ENCODE measurements around the gene HTT. TPM values are rescaled to one million over a fixed set of nuclear protein-coding genes. Genes with fewer than 3 reads are reported as not detected.

Gene HTT
- total and polyA plus RNA-seq, 2 of the 13 experiments (the other 11 are each of a cell fraction or from before 2014, with no cell fraction given), result 17.5 to 19.5 TPM

DNA sequence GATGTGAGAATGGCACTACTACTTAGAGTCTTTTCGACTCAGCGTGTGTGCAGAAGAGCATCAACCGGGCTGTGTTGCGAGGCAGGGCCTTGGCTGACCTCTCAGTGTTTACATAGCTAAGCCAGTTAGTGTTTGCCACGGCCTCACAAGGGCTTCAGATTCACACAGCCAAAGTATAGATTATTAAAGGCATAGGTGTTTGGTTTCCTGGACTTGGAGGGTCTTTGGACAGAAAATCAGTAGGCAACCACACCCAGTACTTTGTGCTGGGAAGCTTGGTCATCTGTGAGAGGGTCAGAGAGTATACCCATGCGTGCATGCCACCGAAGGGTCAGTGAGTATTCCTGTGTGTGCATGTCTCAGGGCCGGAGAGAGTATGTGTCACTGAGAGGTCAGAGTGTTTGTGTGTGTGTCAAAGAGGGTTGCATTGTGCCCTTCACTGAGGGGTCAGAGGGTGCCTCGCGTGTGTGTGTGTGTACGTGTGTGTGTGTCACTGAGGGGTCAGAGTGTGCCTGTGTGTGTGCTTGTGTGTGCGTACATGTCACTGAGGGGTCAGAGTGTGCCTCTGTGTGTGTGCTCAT, 104.7 kb downstream of the HTT start (continued):
- TF ChIP-seq, protein P1, sequence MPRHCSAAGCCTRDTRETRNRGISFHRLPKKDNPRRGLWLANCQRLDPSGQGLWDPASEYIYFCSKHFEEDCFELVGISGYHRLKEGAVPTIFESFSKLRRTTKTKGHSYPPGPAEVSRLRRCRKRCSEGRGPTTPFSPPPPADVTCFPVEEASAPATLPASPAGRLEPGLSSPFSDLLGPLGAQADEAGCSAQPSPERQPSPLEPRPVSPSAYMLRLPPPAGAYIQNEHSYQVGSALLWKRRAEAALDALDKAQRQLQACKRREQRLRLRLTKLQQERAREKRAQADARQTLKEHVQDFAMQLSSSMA (CRISPR knock-in tag; IDR thresholded peaks at IDR 0.05), result no peak
- TF ChIP-seq ZBTB3 (CRISPR knock-in tag; IDR thresholded peaks at IDR 0.05; ENCODE audit: borderline replicate concordance, low read depth), result no peak
- no peak for TF ChIP-seq FLYWCH1 (CRISPR knock-in tag; IDR thresholded peaks at IDR 0.05)
- TF ChIP-seq GATAD1 (CRISPR knock-in tag; IDR thresholded peaks at IDR 0.05), result no peak
- TF ChIP-seq ZNF468 (CRISPR knock-in tag; IDR thresholded peaks at IDR 0.05), result no peak
- no peak for TF ChIP-seq IRX3 (CRISPR knock-in tag; IDR thresholded peaks at IDR 0.05; ENCODE audit: borderline replicate concordance, low read depth)
- TF ChIP-seq, protein P2, sequence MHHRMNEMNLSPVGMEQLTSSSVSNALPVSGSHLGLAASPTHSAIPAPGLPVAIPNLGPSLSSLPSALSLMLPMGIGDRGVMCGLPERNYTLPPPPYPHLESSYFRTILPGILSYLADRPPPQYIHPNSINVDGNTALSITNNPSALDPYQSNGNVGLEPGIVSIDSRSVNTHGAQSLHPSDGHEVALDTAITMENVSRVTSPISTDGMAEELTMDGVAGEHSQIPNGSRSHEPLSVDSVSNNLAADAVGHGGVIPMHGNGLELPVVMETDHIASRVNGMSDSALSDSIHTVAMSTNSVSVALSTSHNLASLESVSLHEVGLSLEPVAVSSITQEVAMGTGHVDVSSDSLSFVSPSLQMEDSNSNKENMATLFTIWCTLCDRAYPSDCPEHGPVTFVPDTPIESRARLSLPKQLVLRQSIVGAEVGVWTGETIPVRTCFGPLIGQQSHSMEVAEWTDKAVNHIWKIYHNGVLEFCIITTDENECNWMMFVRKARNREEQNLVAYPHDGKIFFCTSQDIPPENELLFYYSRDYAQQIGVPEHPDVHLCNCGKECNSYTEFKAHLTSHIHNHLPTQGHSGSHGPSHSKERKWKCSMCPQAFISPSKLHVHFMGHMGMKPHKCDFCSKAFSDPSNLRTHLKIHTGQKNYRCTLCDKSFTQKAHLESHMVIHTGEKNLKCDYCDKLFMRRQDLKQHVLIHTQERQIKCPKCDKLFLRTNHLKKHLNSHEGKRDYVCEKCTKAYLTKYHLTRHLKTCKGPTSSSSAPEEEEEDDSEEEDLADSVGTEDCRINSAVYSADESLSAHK (CRISPR knock-in tag; IDR thresholded peaks at IDR 0.05; ENCODE audit: borderline replicate concordance), result no peak
- TF ChIP-seq ZSCAN21 (CRISPR knock-in tag; IDR thresholded peaks at IDR 0.05; ENCODE audit: borderline replicate concordance), result no peak
- TF ChIP-seq ZNF788 (CRISPR knock-in tag; IDR thresholded peaks at IDR 0.05; ENCODE audit: borderline replicate concordance), result no peak
- TF ChIP-seq ZNF761 (CRISPR knock-in tag; conservative IDR thresholded peaks at IDR 0.05), result no peak
- no peak for TF ChIP-seq PHF21A (CRISPR knock-in tag; IDR thresholded peaks at IDR 0.05)
- no peak for TF ChIP-seq CBX5 (CRISPR knock-in tag; IDR thresholded peaks at IDR 0.05; ENCODE audit: borderline replicate concordance)
- TF ChIP-seq, protein P3, sequence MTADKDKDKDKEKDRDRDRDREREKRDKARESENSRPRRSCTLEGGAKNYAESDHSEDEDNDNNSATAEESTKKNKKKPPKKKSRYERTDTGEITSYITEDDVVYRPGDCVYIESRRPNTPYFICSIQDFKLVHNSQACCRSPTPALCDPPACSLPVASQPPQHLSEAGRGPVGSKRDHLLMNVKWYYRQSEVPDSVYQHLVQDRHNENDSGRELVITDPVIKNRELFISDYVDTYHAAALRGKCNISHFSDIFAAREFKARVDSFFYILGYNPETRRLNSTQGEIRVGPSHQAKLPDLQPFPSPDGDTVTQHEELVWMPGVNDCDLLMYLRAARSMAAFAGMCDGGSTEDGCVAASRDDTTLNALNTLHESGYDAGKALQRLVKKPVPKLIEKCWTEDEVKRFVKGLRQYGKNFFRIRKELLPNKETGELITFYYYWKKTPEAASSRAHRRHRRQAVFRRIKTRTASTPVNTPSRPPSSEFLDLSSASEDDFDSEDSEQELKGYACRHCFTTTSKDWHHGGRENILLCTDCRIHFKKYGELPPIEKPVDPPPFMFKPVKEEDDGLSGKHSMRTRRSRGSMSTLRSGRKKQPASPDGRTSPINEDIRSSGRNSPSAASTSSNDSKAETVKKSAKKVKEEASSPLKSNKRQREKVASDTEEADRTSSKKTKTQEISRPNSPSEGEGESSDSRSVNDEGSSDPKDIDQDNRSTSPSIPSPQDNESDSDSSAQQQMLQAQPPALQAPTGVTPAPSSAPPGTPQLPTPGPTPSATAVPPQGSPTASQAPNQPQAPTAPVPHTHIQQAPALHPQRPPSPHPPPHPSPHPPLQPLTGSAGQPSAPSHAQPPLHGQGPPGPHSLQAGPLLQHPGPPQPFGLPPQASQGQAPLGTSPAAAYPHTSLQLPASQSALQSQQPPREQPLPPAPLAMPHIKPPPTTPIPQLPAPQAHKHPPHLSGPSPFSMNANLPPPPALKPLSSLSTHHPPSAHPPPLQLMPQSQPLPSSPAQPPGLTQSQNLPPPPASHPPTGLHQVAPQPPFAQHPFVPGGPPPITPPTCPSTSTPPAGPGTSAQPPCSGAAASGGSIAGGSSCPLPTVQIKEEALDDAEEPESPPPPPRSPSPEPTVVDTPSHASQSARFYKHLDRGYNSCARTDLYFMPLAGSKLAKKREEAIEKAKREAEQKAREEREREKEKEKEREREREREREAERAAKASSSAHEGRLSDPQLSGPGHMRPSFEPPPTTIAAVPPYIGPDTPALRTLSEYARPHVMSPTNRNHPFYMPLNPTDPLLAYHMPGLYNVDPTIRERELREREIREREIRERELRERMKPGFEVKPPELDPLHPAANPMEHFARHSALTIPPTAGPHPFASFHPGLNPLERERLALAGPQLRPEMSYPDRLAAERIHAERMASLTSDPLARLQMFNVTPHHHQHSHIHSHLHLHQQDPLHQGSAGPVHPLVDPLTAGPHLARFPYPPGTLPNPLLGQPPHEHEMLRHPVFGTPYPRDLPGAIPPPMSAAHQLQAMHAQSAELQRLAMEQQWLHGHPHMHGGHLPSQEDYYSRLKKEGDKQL (CRISPR knock-in tag; IDR thresholded peaks at IDR 0.05; ENCODE audit: low read depth), result no peak
- TF ChIP-seq ZNF101 (CRISPR knock-in tag; IDR thresholded peaks at IDR 0.05; ENCODE audit: borderline replicate concordance, low read depth), result no peak
- TF ChIP-seq KDM4B (CRISPR knock-in tag; IDR thresholded peaks at IDR 0.05), result no peak
- TF ChIP-seq ISX (CRISPR knock-in tag; conservative IDR thresholded peaks at IDR 0.05), result no peak
- no peak for TF ChIP-seq NFRKB (IDR thresholded peaks at IDR 0.05)
- TF ChIP-seq ZNF205 (CRISPR knock-in tag; IDR thresholded peaks at IDR 0.05), result peak; percentile 27; the same call in 1 of the 2 replicates
- TF ChIP-seq SMARCE1 (IDR thresholded peaks at IDR 0.05; ENCODE audit: borderline replicate concordance), result no peak
- no peak for TF ChIP-seq NFYC (CRISPR knock-in tag; IDR thresholded peaks at IDR 0.05)
- TF ChIP-seq EEA1 (CRISPR knock-in tag; IDR thresholded peaks at IDR 0.05; ENCODE audit: borderline replicate concordance), result 0 out of 2 replicates have a peak, but pooled peaks have one; percentile 35

Data from HepG2 (cell line).